Large intestine (tissue), 3 donors: ENCODE measurements around the gene BIRC7. TPM values are rescaled to one million over a fixed set of nuclear protein-coding genes. Genes with fewer than 3 reads are reported as not detected.

ENCODE experiments used
- DNase-seq, 2 donors: peaks; one replicate each; pipeline versions ENCODE4 v3.0.0 to v3.0.0-alpha.2; 2013
- H3K27ac ChIP-seq: one replicate; pipeline ENCODE4 v1.5.1; 2013; ENCODE audit warnings: low read length
- H3K27me3 ChIP-seq: 2 replicates; pipeline ENCODE4 v1.6.1; 2013; ENCODE audit warnings: low read length; ENCODE audit not compliant: control insufficient read depth, insufficient read depth
- H3K36me3 ChIP-seq: 2 replicates; pipeline ENCODE4 v1.6.1; 2013; ENCODE audit warnings: low read length; ENCODE audit not compliant: control insufficient read depth, insufficient read depth
- H3K4me1 ChIP-seq: one replicate; pipeline ENCODE4 v1.6.1; 2013; ENCODE audit warnings: low read length; ENCODE audit not compliant: control insufficient read depth, insufficient read depth
- H3K4me3 ChIP-seq: one replicate; pipeline ENCODE4 v1.5.1; 2013; ENCODE audit warnings: low read length
- H3K9me3 ChIP-seq: one replicate; pipeline ENCODE4 v1.6.1; 2013; ENCODE audit warnings: mild to moderate bottlenecking, low read depth, low read length, moderate library complexity; ENCODE audit not compliant: control insufficient read depth
- WGBS: methylation state at CpG from one replicate; pipeline ENCODE4 v1.1.5; 2013; ENCODE audit warnings: low lambda C conversion rate; ENCODE audit not compliant: insufficient coverage; 5-methylcytosine and 5-hydroxymethylcytosine counted together
- polyA plus RNA-seq: library from polyadenylated mRNA; unstranded; fragments of 120-200 nt; gene quantifications from one replicate; pipeline ENCODE4 v1.2.1, GENCODE V29; 2013

Gene BIRC7
- polyA plus RNA-seq, 1 donor = 2.6 TPM

- peaks cover 2% of the 10 kb centered on the region for H3K27me3 ChIP-seq
- no peak overlapping the region for H3K4me3 ChIP-seq
- H3K27ac ChIP-seq = no peak overlapping the region
- DNase-seq = no peak
- no peaks in the 10 kb centered on the region for H3K36me3 ChIP-seq
- no CpG with 5 or more reads among the region's 14 CpGs for WGBS
- no peaks in the 10 kb centered on the region for H3K9me3 ChIP-seq
- H3K4me1 ChIP-seq = peaks cover 28% of the 10 kb centered on the region
These were observed 28.8 kb downstream of the BIRC7 start for GRCh38 chr20:63264519-63264918.

GRCh38 chr20:63265891-63266515, 30.3 kb downstream of the BIRC7 start:
- no peak overlapping the region for H3K4me3 ChIP-seq
- no peaks in the 10 kb centered on the region for H3K9me3 ChIP-seq
- peaks cover 3% of the 10 kb centered on the region for H3K36me3 ChIP-seq
- H3K27ac ChIP-seq = no peak overlapping the region
- WGBS = no CpG with 5 or more reads among the region's 12 CpGs
- peaks cover 2% of the 10 kb centered on the region for H3K27me3 ChIP-seq
- peaks cover 24% of the 10 kb centered on the region for H3K4me1 ChIP-seq
- no peak for DNase-seq

DNA sequence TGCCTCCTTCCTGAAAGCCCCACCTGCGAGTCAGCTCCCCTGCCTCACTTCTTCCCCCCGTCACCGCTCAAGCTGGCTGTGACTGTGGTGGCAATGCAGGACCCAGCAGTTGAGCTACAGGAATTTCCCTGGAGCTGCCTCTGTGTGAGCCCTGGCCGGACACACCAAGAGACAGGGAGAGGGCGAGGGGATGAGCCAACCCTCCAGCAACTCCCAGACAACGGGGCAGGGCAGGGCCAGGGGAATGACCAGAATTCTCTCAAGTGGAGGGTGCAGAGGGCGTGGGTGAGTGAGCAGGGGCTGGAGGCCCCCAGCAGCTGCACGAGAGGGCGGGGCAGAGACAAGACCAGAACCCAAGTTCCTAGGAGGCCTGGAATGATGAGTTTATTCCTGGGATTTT, 32.0 kb downstream of the BIRC7 start:
- DNase-seq = no peak
- Histone ChIP-seq H3K4me3 (no peak overlapping the region), H3K4me1 (peaks cover 15% of the 10 kb centered on the region), H3K9me3 (no peaks in the 10 kb centered on the region), H3K27me3 (peaks cover 2% of the 10 kb centered on the region), H3K36me3 (peaks cover 3% of the 10 kb centered on the region), H3K27ac (no peak overlapping the region)
- no CpG with 5 or more reads among the region's 9 CpGs for WGBS

- Histone ChIP-seq H3K27ac (no peak overlapping the region), H3K9me3 (no peaks in the 10 kb centered on the region), H3K4me3 (no peak overlapping the region), H3K27me3 (peaks cover 2% of the 10 kb centered on the region), H3K4me1 (peaks cover 15% of the 10 kb centered on the region), H3K36me3 (peaks cover 3% of the 10 kb centered on the region)
- WGBS = no CpG with 5 or more reads among the region's 7 CpGs
- DNase-seq = no peak
These were observed 32.6 kb downstream of the BIRC7 start for GRCh38 chr20:63268256-63268655.

DNA sequence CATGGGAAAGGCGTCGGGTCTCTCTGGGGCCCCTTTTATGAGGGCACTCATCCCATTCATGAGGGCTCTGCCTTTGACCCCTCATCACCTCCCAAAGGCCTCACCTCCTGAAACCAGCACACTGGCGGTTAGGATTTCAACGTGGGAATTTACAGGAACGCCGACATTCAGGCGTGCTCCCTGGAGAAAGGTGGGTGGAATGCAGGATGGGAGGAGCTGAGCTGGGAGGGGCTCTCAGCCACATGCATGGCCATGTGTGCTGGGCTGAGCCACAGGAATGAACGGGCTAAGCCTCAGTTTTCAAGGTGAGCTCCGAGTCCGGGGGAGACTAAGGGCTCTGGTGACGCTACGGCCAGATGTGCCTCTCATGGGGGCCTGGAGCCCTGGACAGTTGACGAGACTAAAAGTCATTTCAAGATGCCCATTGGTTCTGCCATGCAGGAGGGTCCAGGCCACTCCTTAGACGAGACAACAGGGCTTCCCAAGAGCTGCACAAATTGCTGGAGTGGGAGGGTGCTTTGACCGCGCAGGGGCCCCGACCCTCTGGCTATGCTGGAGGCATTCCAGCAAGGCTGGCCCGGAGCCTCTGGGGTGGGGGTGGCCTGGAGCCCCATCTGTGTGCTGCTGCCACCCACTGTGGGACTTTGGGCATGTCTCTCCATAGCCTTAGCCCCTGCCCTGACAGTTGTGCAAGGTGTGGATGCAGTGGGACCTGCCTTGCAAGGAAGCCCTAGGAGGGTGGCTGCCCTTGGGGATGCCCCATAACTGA, 33.1 kb downstream of the BIRC7 start:
- no peaks in the 10 kb centered on the region for H3K9me3 ChIP-seq
- H3K27me3 ChIP-seq = peaks cover 2% of the 10 kb centered on the region
- H3K27ac ChIP-seq = no peak overlapping the region
- H3K4me1 ChIP-seq = peaks cover 18% of the 10 kb centered on the region
- WGBS = no CpG with 5 or more reads among the region's 18 CpGs
- H3K4me3 ChIP-seq = no peak overlapping the region
- DNase-seq = no peak
- H3K36me3 ChIP-seq = peaks cover 3% of the 10 kb centered on the region

- H3K4me3 ChIP-seq = no peak overlapping the region
- no peak for DNase-seq
- H3K9me3 ChIP-seq = no peaks in the 10 kb centered on the region
- peaks cover 18% of the 10 kb centered on the region for H3K4me1 ChIP-seq
- WGBS = 100% methylated on average over 1 of the region's 9 CpGs
- no peak overlapping the region for H3K27ac ChIP-seq
- H3K27me3 ChIP-seq = peaks cover 2% of the 10 kb centered on the region
- H3K36me3 ChIP-seq = peaks cover 3% of the 10 kb centered on the region
These were observed 34.0 kb downstream of the BIRC7 start for GRCh38 chr20:63269724-63270123.

DNA sequence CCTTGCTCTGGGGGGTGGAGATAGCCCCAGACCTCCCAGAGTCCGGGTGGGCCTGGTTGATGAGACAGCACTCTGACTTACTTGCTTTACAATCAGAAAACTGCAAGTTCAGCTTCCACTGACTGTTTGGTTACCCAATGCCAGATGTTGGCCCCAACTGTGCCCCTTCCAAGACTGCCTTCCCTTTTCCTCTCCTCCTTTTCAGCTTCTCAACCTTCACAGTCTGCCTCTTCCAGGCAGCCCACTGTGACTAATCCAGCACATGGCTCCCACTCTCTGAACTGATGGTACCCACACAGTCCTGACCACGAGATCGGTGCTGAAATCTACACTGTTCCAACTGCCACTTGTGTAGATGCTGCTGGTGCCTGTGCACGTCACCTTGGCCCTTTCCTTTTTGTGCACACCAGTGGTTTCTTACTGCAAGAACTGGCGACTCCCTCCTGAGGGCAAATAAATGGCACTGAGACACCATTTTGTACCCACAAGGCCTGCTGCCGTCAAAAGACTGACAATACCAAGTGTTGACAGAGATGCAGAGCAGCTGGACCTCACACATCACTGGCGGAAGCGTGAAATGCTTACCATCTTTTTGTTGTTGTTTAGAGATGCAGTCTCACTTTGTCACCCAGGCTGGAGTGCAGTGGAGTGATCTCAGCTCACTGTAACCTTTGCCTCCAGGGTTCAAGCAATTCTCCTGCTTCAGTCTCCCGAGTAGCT, 35.1 kb downstream of the BIRC7 start:
- no peak overlapping the region for H3K4me3 ChIP-seq
- no peaks in the 10 kb centered on the region for H3K9me3 ChIP-seq
- no peak for DNase-seq
- peaks cover 2% of the 10 kb centered on the region for H3K27me3 ChIP-seq
- H3K27ac ChIP-seq = no peak overlapping the region
- H3K36me3 ChIP-seq = peaks cover 8% of the 10 kb centered on the region
- WGBS = no CpG with 5 or more reads among the region's 9 CpGs
- peaks cover 18% of the 10 kb centered on the region for H3K4me1 ChIP-seq

- peaks cover 21% of the 10 kb centered on the region for H3K36me3 ChIP-seq
- peak; percentile 93 for DNase-seq
- peaks cover 2% of the 10 kb centered on the region for H3K27me3 ChIP-seq
- H3K9me3 ChIP-seq = no peaks in the 10 kb centered on the region
- WGBS = no CpG with 5 or more reads among the region's 97 CpGs
- peak within 1 kb of the TSS; percentile 91 for H3K4me3 ChIP-seq
- H3K4me1 ChIP-seq = peaks cover 18% of the 10 kb centered on the region
- peak within 1 kb of the TSS; percentile 32 for H3K27ac ChIP-seq
These were observed 36.7 kb downstream of the BIRC7 start, which contains the start of gene ARFGAP1 for GRCh38 chr20:63272105-63273058. Gene ARFGAP1, plus strand, starts transcription at chr20:63272813. Its CDS starts 2,768 bp downstream, at chr20:63275581.

DNA sequence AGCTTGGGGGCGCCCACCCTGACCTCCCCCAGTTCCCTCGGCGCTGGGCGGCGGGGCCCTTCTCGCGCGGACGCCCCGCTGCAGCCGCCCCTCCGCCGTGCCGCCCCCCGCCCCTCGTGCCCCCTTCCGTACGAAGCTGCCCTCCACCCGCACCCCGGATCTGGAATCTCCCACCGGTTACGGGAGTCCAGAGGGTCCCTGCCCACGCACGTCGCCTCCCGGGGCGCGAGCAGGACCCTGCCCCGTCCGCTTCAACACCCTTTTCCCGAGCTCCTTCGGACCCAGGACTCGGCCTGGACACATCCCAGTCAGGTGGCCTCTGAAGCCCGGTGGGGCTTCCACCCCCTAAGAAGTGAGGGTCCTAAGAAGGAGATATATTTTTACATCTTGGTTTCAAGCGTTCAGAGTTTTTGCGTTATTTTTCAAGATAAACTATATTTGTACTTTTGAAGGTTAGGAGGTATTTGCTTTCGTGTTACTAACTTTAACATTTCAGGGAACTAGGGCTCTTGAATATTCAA, 37.4 kb downstream of the BIRC7 start:
- Histone ChIP-seq H3K4me1 (peaks cover 14% of the 10 kb centered on the region), H3K4me3 (peak overlapping the region; percentile 91), H3K36me3 (peaks cover 28% of the 10 kb centered on the region), H3K27ac (peak overlapping the region; percentile 32), H3K9me3 (no peaks in the 10 kb centered on the region), H3K27me3 (no peaks in the 10 kb centered on the region)
- 0% methylated on average over 2 of the region's 37 CpGs for WGBS
- DNase-seq = no peak
